K562 (cell line): ENCODE results near the gene DIPK1A. TPM values are rescaled to one million over a fixed set of nuclear protein-coding genes. Genes with fewer than 3 reads are reported as not detected.
A peak's percentile ranks its signal among the peaks of the same experiment; 100 is the strongest.

ENCODE experiments used
- ATAC-seq: fragments of 200-7000 bp; cut with Tn5 transposase; 3 replicates; pipeline ENCODE4 v1.9.1; 2020; ENCODE audit warnings: moderate library complexity
- BruUV-seq: library from RNA; stranded (reverse); fragments of 400-500 nt; replicated peaks from 2 replicates; lab custom pipeline; 2021; lab: Mats Ljungman, UMichigan
- CTCF ChIA-PET: fragments of 300-600 bp; formaldehyde crosslinking; extraction: SDS; loops from one replicate; lab custom pipeline; 2021; ENCODE audit warnings: low intra/inter-chr PET ratio; lab: Yijun Ruan, JAX
- POLR2A ChIA-PET: fragments of 300-600, 350-650 bp; sonication (Branson Sonifier 250); formaldehyde crosslinking; extraction: SDS; loops from one replicate; lab custom pipeline; 2021; ENCODE audit warnings: antibody characterized with exemption, inconsistent platforms; lab: Yijun Ruan, JAX
- DNase-seq, 4 experiments: peaks; one replicate each; pipeline versions ENCODE4 v3.0.0 to v3.0.0-alpha.2; 2011 to 2018; ENCODE audit warnings: low spot score in 3 of 4, mixed read lengths in 3 of 4; ENCODE audit errors: extremely low read depth in 1 of 4
- FAIRE-seq: peaks from 2 replicates; lab custom pipeline; 2011; peaks lifted over from hg19 to GRCh38; lab: Jason Lieb, UNC
- H2AFZ ChIP-seq: 2 replicates; pipeline ENCODE4 v1.6.0; 2011; ENCODE audit warnings: low read depth, low read length, control low read depth, inconsistent platforms
- H3K27ac ChIP-seq: fragments of 200-600 bp; 3 replicates; pipeline ENCODE4 v1.8.0; 2011; ENCODE audit warnings: low read depth, mild to moderate bottlenecking, control low read depth, inconsistent platforms, low read length, moderate library complexity, mixed read lengths; ENCODE audit errors: extremely low read depth
- H3K27me3 ChIP-seq, 2 experiments: fragments of 300-600 bp in 1 of 2; 2 replicates in 1 of 2; 3 replicates in 1 of 2; pipeline versions ENCODE4 v1.6.0 to v1.8.0; 2011; ENCODE audit warnings: inconsistent platforms in 2 of 2, low read length in 2 of 2, mild to moderate bottlenecking in 1 of 2, mixed read lengths in 1 of 2, moderate library complexity in 1 of 2; ENCODE audit not compliant: control insufficient read depth in 2 of 2, insufficient read depth in 2 of 2
- H3K36me3 ChIP-seq: fragments of 300-600 bp; 3 replicates; pipeline ENCODE4 v1.8.0; 2011; ENCODE audit warnings: mild to moderate bottlenecking, low read length, inconsistent platforms; ENCODE audit not compliant: control insufficient read depth, insufficient read depth
- H3K4me1 ChIP-seq, 2 experiments: fragments of 200-600 bp in 1 of 2; replicated peaks in 1 of 2; 2 replicates in 1 of 2; 3 replicates in 1 of 2; pipeline versions ENCODE4 v1.5.1 to v1.8.0; 2011; ENCODE audit warnings: inconsistent platforms in 2 of 2, low read length in 2 of 2, mild to moderate bottlenecking in 1 of 2, mixed read lengths in 1 of 2, moderate library complexity in 1 of 2; ENCODE audit not compliant: control insufficient read depth in 2 of 2, insufficient read depth in 2 of 2
- H3K4me2 ChIP-seq: 2 replicates; pipeline ENCODE4 v1.6.1; 2011; ENCODE audit warnings: low read length, control low read depth, inconsistent platforms, mixed read lengths; ENCODE audit not compliant: insufficient read depth
- H3K4me3 ChIP-seq: fragments of 200-600 bp; sonication (generic), shearing (Covaris generic); 2 replicates; pipeline ENCODE4 v1.5.1; 2016; ENCODE audit warnings: control low read depth, inconsistent platforms
- H3K79me2 ChIP-seq: fragments of 200-600 bp; 3 replicates; pipeline ENCODE4 v1.8.0; 2011; ENCODE audit warnings: low read length, inconsistent platforms; ENCODE audit not compliant: control insufficient read depth, insufficient read depth
- H3K9ac ChIP-seq, 2 experiments: 2 replicates each; pipeline versions ENCODE4 v1.6.0 to v1.6.1; 2011; ENCODE audit warnings: low read depth in 2 of 2, low read length in 2 of 2, control low read depth in 1 of 2, inconsistent platforms in 1 of 2, mild to moderate bottlenecking in 1 of 2, mixed read lengths in 1 of 2; ENCODE audit not compliant: insufficient read depth in 1 of 2
- H3K9me1 ChIP-seq: one replicate; pipeline ENCODE4 v1.6.0; 2011; ENCODE audit warnings: inconsistent platforms, mild to moderate bottlenecking, low read length, moderate library complexity; ENCODE audit not compliant: control insufficient read depth, insufficient read depth
- H3K9me3 ChIP-seq: replicated peaks from 2 replicates; pipeline ENCODE4 v1.5.1; 2011; ENCODE audit warnings: low read depth, low read length, inconsistent platforms; ENCODE audit not compliant: control insufficient read depth, insufficient read depth
- H4K20me1 ChIP-seq: replicated peaks from 2 replicates; pipeline ENCODE4 v1.6.1; 2011; ENCODE audit warnings: low read length, inconsistent platforms, mixed read lengths; ENCODE audit not compliant: control insufficient read depth, insufficient read depth
- EZH2 ChIP-seq: IDR thresholded peaks from 2 replicates; pipeline ENCODE4 v1.6.1; 2012; ENCODE audit warnings: low read depth, mild to moderate bottlenecking, inconsistent platforms, low read length, borderline replicate concordance
- HES1 ChIP-seq: fragments of 450-650 bp; IDR thresholded peaks from 2 replicates; pipeline ENCODE4 v1.6.1; 2016; ENCODE audit warnings: low read depth, mild to moderate bottlenecking, moderate library complexity
- WGBS: fragments of 100-300 bp; shearing (Covaris generic); methylation state at CpG from one replicate; pipeline ENCODE4 v1.1.6; 2016; ENCODE audit warnings: low coverage, mixed read lengths; ENCODE audit not compliant: insufficient coverage; ENCODE audit errors: missing lambda C conversion rate; 5-methylcytosine and 5-hydroxymethylcytosine counted together
- in situ Hi-C: fragments of 300-500 bp; cut with MboI; formaldehyde crosslinking; loops from 4 replicates; pipeline ENCODE4 v1.15.0; 2018; ENCODE audit warnings: inconsistent platforms, mixed read lengths
- intact Hi-C: fragments of 100-400 bp; cut with micrococcal nuclease; formaldehyde crosslinking; loops from 2 replicates; pipeline ENCODE4 v1.14.2; 2022
- polyA plus RNA-seq, 8 experiments: library from polyadenylated mRNA; depleted of rRNA in 4 of 8; stranded (reverse) in 5 of 8; unstranded in 3 of 8; fragments of >200 nt; fragmentation: Nextera tagmentation in 2 of 8; fragmentation: Illumina TruSeq in 1 of 8; extraction: Ambion mirVana in 2 of 8; extraction: Trizol in 1 of 8; gene quantifications; 2 replicates each; pipeline versions ENCODE4 v1.2.1 to v1.2.3, GENCODE V29; 2011 to 2014; ENCODE audit warnings: inconsistent platforms in 1 of 8, missing spikeins in 1 of 8
- total RNA-seq, 7 experiments: library from RNA; depleted of rRNA in 6 of 7; stranded (reverse); fragments of >200 nt in 6 of 7; fragmentation: Illumina TruSeq in 2 of 7; extraction: Trizol in 2 of 7; gene quantifications; 2 replicates each; pipeline versions ENCODE4 v1.2.1 to v1.2.3, GENCODE V29; 2011 to 2021; ENCODE audit warnings: low replicate concordance in 1 of 7
- TF ChIP-seq, protein P1 (sequence below): sonication (generic); formaldehyde crosslinking; IDR thresholded peaks from 2 replicates; pipeline ENCODE4 v1.8.1; 2023; ENCODE audit warnings: mild to moderate bottlenecking, missing genetic modification reagents

The DIPK1A gene
- total and polyA plus RNA-seq, 9 of the 15 experiments (the other 6 are each of a cell fraction or from before 2014, with no cell fraction given): 0.54 to 2.5 (median 1.3) TPM

GRCh38 chr1:92816732-92817131 is 144.5 kb downstream of the DIPK1A start:
- Histone ChIP-seq H3K79me2 (no peaks in the 10 kb centered on the region), H4K20me1 (no peaks in the 10 kb centered on the region), H3K36me3 (no peaks in the 10 kb centered on the region), H3K9me1 (no peaks in the 10 kb centered on the region), H3K27ac (no peak overlapping the region), H3K4me1 (no peaks in the 10 kb centered on the region), H3K4me3 (no peak overlapping the region), H3K9me3 (no peaks in the 10 kb centered on the region), H3K27me3 (no peaks in the 10 kb centered on the region), H3K9ac (no peak overlapping the region), H3K4me2 (no peak overlapping the region), H2AFZ (peak overlapping the region; percentile 40)
- ChIA-PET CTCF (no interaction called here), POLR2A (no interaction called here)
- ATAC-seq (no peak), FAIRE-seq (no peak), DNase-seq (no peak)
- intact Hi-C loops: loop anchor here (10.0 kb wide), 1 partner anchor 192 kb away; no protein-coding TSS in a partner anchor
- in situ Hi-C loops: no loop called here
- TF ChIP-seq HES1: no peak
- no TSS peak for BruUV-seq
- WGBS: 42% methylated on average over 2 of the region's 2 CpGs

DNA sequence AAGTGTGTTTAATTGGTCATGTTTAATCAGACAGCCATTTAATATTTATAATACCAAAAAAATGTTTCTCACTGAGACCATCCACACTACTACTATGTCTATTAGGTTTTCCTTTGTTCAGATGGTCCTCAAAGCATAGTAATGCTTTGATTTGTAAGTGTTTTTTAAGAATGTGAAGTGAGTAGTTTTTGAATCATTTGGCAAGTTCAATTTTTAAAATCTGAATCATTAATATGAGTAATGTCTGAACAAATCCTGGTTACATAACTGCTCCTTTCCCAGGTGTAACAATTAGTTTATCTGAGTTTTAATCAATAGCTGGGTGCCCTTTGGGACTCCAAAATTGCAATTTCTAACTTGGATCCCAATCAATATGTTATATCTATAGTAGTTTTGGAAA is 152.9 kb downstream of the DIPK1A start:
- in situ Hi-C loops: no loop called here
- FAIRE-seq: no peak
- DNase-seq: no peak
- no peak overlapping the region for H3K9ac ChIP-seq
- no peaks in the 10 kb centered on the region for H3K36me3 ChIP-seq
- H3K4me3 ChIP-seq: no peak overlapping the region
- ATAC-seq: no peak
- no peaks in the 10 kb centered on the region for H3K9me3 ChIP-seq
- H3K79me2 ChIP-seq: no peaks in the 10 kb centered on the region
- H3K27me3 ChIP-seq: no peaks in the 10 kb centered on the region
- POLR2A ChIA-PET: interaction anchor here (0.7 to 2.0 kb wide), 3 partner anchors 10 to 23 kb away, joined by 3 to 5 read pairs (median 3); no protein-coding TSS in a partner anchor
- no peak overlapping the region for H3K27ac ChIP-seq
- TF ChIP-seq, protein P1, sequence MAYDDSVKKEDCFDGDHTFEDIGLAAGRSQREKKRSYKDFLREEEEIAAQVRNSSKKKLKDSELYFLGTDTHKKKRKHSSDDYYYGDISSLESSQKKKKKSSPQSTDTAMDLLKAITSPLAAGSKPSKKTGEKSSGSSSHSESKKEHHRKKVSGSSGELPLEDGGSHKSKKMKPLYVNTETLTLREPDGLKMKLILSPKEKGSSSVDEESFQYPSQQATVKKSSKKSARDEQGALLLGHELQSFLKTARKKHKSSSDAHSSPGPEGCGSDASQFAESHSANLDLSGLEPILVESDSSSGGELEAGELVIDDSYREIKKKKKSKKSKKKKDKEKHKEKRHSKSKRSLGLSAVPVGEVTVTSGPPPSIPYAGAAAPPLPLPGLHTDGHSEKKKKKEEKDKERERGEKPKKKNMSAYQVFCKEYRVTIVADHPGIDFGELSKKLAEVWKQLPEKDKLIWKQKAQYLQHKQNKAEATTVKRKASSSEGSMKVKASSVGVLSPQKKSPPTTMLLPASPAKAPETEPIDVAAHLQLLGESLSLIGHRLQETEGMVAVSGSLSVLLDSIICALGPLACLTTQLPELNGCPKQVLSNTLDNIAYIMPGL: no peak
- TF ChIP-seq EZH2: no peak
- TF ChIP-seq, all 486 proteins: peak for 0
- no peak overlapping the region for H3K4me2 ChIP-seq
- no peaks in the 10 kb centered on the region for H4K20me1 ChIP-seq
- CTCF ChIA-PET: no interaction called here
- H2AFZ ChIP-seq: no peak overlapping the region
- H3K4me1 ChIP-seq: peaks cover 0 to 12% of the 10 kb centered on the region in 2 experiments; a peak in 3 of 5 replicates
- intact Hi-C loops: no loop called here
- BruUV-seq: no TSS peak
- H3K9me1 ChIP-seq: no peaks in the 10 kb centered on the region
